MM.1S (cell line): ENCODE data around the gene CENPU.

Source experiments
- EZH2 ChIP-seq: fragments of 300-600 bp; sonication (generic); optimal IDR thresholded peaks from 2 replicates; pipeline ENCODE3; 2017; ENCODE audit warnings: low read depth, mild to moderate bottlenecking, antibody characterized with exemption, low read length, mixed read lengths
- EZH2phosphoT487 ChIP-seq: fragments of 300-600 bp; sonication (generic); IDR thresholded peaks from 2 replicates; pipeline ENCODE4 v1.6.1; 2018; ENCODE audit warnings: antibody characterized with exemption, low read length
- TF ChIP-seq, protein P1 (sequence below): fragments of 300-600 bp; sonication (generic); IDR thresholded peaks from 2 replicates; pipeline ENCODE4 v1.5.1; 2016; ENCODE audit warnings: antibody characterized with exemption, low read length, mixed read lengths

DNA sequence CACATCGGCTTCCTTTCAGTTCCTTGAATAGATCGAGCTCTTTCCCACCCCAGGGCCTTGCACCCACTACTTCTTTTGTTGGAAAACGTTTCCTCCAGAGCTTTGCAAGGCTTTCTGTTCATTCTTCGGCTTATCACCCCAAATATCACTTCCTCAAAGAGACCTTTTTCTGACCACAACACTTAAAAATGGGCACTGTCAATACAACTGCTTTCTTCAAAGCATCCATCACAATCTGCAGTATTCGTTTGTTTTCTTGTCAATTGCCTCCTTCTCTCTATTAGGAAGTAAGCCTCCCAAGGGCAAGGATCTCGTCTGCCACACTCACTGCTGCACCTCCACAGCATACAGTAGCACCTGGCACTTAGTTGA, 17.7 kb upstream of the CENPU start:
- TF ChIP-seq, protein P1, sequence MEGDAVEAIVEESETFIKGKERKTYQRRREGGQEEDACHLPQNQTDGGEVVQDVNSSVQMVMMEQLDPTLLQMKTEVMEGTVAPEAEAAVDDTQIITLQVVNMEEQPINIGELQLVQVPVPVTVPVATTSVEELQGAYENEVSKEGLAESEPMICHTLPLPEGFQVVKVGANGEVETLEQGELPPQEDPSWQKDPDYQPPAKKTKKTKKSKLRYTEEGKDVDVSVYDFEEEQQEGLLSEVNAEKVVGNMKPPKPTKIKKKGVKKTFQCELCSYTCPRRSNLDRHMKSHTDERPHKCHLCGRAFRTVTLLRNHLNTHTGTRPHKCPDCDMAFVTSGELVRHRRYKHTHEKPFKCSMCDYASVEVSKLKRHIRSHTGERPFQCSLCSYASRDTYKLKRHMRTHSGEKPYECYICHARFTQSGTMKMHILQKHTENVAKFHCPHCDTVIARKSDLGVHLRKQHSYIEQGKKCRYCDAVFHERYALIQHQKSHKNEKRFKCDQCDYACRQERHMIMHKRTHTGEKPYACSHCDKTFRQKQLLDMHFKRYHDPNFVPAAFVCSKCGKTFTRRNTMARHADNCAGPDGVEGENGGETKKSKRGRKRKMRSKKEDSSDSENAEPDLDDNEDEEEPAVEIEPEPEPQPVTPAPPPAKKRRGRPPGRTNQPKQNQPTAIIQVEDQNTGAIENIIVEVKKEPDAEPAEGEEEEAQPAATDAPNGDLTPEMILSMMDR: no peak
- TF ChIP-seq EZH2 (no peak), EZH2phosphoT487 (no peak)
